LNCaP clone FGC (cell line): ENCODE data around the gene ZBED5.

Source experiments
- DNase-seq: peaks from one replicate; pipeline ENCODE4 v3.0.0-alpha.2; 2011; ENCODE audit warnings: low read depth
- H3K4me3 ChIP-seq: 2 replicates; pipeline ENCODE4 v1.5.1; 2011; ENCODE audit warnings: mild to moderate bottlenecking, low read depth, low read length, control low read depth
- CTCF ChIP-seq: IDR thresholded peaks from 2 replicates; pipeline ENCODE4 v1.5.1; 2012; ENCODE audit warnings: mild to moderate bottlenecking; ENCODE audit not compliant: control insufficient read depth, insufficient read depth; ENCODE audit errors: extremely low read depth

ZBED5 gene

GRCh38 chr11:10818594-10818993 lies 39.3 kb downstream of the ZBED5 start:
- DNase-seq = no peak
- H3K4me3 ChIP-seq = no peak overlapping the region
- no peak for TF ChIP-seq CTCF

- no peak for TF ChIP-seq CTCF
- DNase-seq = no peak
- no peak overlapping the region for H3K4me3 ChIP-seq
These were observed 43.9 kb downstream of the ZBED5 start for GRCh38 chr11:10813945-10814344.

GRCh38 chr11:10809373-10810160 lies 48.3 kb downstream of the ZBED5 start:
- TF ChIP-seq CTCF = no peak
- no peak for DNase-seq
- H3K4me3 ChIP-seq = peak overlapping the region; percentile 97

- DNase-seq = peak; percentile 94
- H3K4me3 ChIP-seq = peak within 1 kb of the TSS; percentile 97
- TF ChIP-seq CTCF = no peak
These were observed 49.1 kb downstream of the ZBED5 start, which contains the start of gene EIF4G2 for GRCh38 chr11:10808553-10809372. Gene EIF4G2, minus strand, starts transcription at chr11:10808926.

GRCh38 chr11:10808235-10808552 lies 49.7 kb downstream of the ZBED5 start:
- peak overlapping the region; percentile 97 for H3K4me3 ChIP-seq
- no peak for TF ChIP-seq CTCF
- DNase-seq = no peak

GRCh38 chr11:10807493-10808234 lies 50.2 kb downstream of the ZBED5 start:
- TF ChIP-seq CTCF = no peak
- no peak for DNase-seq
- H3K4me3 ChIP-seq = peak overlapping the region; percentile 97
